Measurements from ENCODE around the gene SPARCL1. TPM values are rescaled to one million over a fixed set of nuclear protein-coding genes. Genes with fewer than 3 reads are reported as not detected.

Gene SPARCL1
- total and polyA plus RNA-seq, 4 donors, result 93.2 to 486 (median 358) TPM

GRCh38 chr4:87557348-87557747 lies 28.2 kb upstream of the SPARCL1 start:
- Histone ChIP-seq H3K36me3 (ENCODE audit: control insufficient read depth in 4 of 4, insufficient read depth in 4 of 4, low read length in 4 of 4) (no peaks in the 10 kb centered on the region), H3K27ac (ENCODE audit: low read depth in 1 of 2, low read length in 1 of 2) (no peak overlapping the region), H3K9ac (ENCODE audit: insufficient read depth in 1 of 2, low read length in 2 of 2) (no peak overlapping the region), H3K9me3 (ENCODE audit: control insufficient read depth in 4 of 4, insufficient read depth in 3 of 4, low read length in 3 of 4) (no peaks in the 10 kb centered on the region), H3K27me3 (ENCODE audit: control insufficient read depth in 3 of 3, insufficient read depth in 3 of 3, low read length in 2 of 3) (no peaks in the 10 kb centered on the region), H3K4me3 (no peak overlapping the region), H3K4me1 (ENCODE audit: control insufficient read depth in 5 of 5, insufficient read depth in 5 of 5, low read length in 5 of 5) (no peaks in the 10 kb centered on the region)
- no peak for TF ChIP-seq CTCF (IDR thresholded peaks at IDR 0.05; ENCODE audit: control extremely low read depth, extremely low read depth)
- no peak for DNase-seq
- 72 to 76% methylated on average over 2 of the region's 2 CpGs for WGBS, 2 donors
- no peak for ATAC-seq (ENCODE audit: insufficient read depth, low FRiP score)

GRCh38 chr4:87555773-87556619 lies 26.8 kb upstream of the SPARCL1 start:
- TF ChIP-seq CTCF (IDR thresholded peaks at IDR 0.05; ENCODE audit: control extremely low read depth, extremely low read depth), result no peak
- DNase-seq (peak in 2 of 3 donors; percentile 27 to 55), ATAC-seq (ENCODE audit: insufficient read depth, low FRiP score) (peak; percentile 55)
- Histone ChIP-seq H3K27me3 (ENCODE audit: control insufficient read depth in 3 of 3, insufficient read depth in 3 of 3, low read length in 2 of 3) (no peaks in the 10 kb centered on the region), H3K27ac (ENCODE audit: low read depth in 1 of 2, low read length in 1 of 2) (no peak overlapping the region), H3K9ac (ENCODE audit: insufficient read depth in 1 of 2, low read length in 2 of 2) (no peak overlapping the region), H3K4me1 (ENCODE audit: control insufficient read depth in 5 of 5, insufficient read depth in 5 of 5, low read length in 5 of 5) (no peaks in the 10 kb centered on the region), H3K4me3 (no peak overlapping the region), H3K36me3 (ENCODE audit: control insufficient read depth in 4 of 4, insufficient read depth in 4 of 4, low read length in 4 of 4) (no peaks in the 10 kb centered on the region), H3K9me3 (ENCODE audit: control insufficient read depth in 4 of 4, insufficient read depth in 3 of 4, low read length in 3 of 4) (no peaks in the 10 kb centered on the region)
- 84 to 86% methylated on average over 5 of the region's 5 CpGs for WGBS, 2 donors

GRCh38 chr4:87553182-87553581 lies 24.0 kb upstream of the SPARCL1 start:
- Histone ChIP-seq H3K4me3 (no peak overlapping the region), H3K9ac (ENCODE audit: insufficient read depth in 1 of 2, low read length in 2 of 2) (no peak overlapping the region), H3K4me1 (ENCODE audit: control insufficient read depth in 5 of 5, insufficient read depth in 5 of 5, low read length in 5 of 5) (no peaks in the 10 kb centered on the region), H3K27me3 (ENCODE audit: control insufficient read depth in 3 of 3, insufficient read depth in 3 of 3, low read length in 2 of 3) (no peaks in the 10 kb centered on the region), H3K9me3 (ENCODE audit: control insufficient read depth in 4 of 4, insufficient read depth in 3 of 4, low read length in 3 of 4) (no peaks in the 10 kb centered on the region), H3K36me3 (ENCODE audit: control insufficient read depth in 4 of 4, insufficient read depth in 4 of 4, low read length in 4 of 4) (no peaks in the 10 kb centered on the region), H3K27ac (ENCODE audit: low read depth in 1 of 2, low read length in 1 of 2) (no peak overlapping the region)
- WGBS, 2 donors, result 92% methylated on average over 4 of the region's 4 CpGs
- DNase-seq (no peak), ATAC-seq (ENCODE audit: insufficient read depth, low FRiP score) (no peak)
- no peak for TF ChIP-seq CTCF (IDR thresholded peaks at IDR 0.05; ENCODE audit: control extremely low read depth, extremely low read depth)
